Upper lobe of right lung (tissue), 1 donor: ENCODE results near the gene CASK. TPM values are rescaled to one million over a fixed set of nuclear protein-coding genes. Genes with fewer than 3 reads are reported as not detected.

Experiments
- ATAC-seq: fragments of 200-7000 bp; cut with Tn5 transposase; one replicate; pipeline ENCODE4 v1.9.1; 2020; ENCODE audit warnings: mild to moderate bottlenecking, moderate library complexity
- DNase-seq: peaks from one replicate; pipeline ENCODE4 v3.0.0-alpha.2; 2020
- H3K27ac ChIP-seq: fragments of 200-600 bp; one replicate; pipeline ENCODE4 v1.8.0; 2022
- H3K27me3 ChIP-seq: fragments of 200-600 bp; one replicate; pipeline ENCODE4 v1.8.0; 2022; ENCODE audit warnings: mild to moderate bottlenecking
- H3K36me3 ChIP-seq: fragments of 200-600 bp; one replicate; pipeline ENCODE4 v1.8.0; 2022
- H3K4me1 ChIP-seq: fragments of 200-600 bp; one replicate; pipeline ENCODE4 v1.8.0; 2022
- H3K4me3 ChIP-seq: fragments of 200-600 bp; one replicate; pipeline ENCODE4 v1.8.0; 2022; ENCODE audit warnings: mild to moderate bottlenecking
- H3K9me3 ChIP-seq: fragments of 200-600 bp; one replicate; pipeline ENCODE4 v1.8.0; 2022
- CTCF ChIP-seq: fragments of 200-600 bp; IDR thresholded peaks from one replicate; pipeline ENCODE4 v1.8.0; 2022; ENCODE audit warnings: antibody characterized with exemption
- intact Hi-C: fragments of 100-400 bp; cut with DNase I; formaldehyde crosslinking; loops from one replicate; pipeline ENCODE4 v1.11.0; 2022
- long read RNA-seq: library from polyadenylated mRNA; unstranded; transcript quantifications from one replicate; pipeline ENCODE4 v2.0.0, GENCODE V29; 2021
- total RNA-seq: library from RNA; stranded (reverse); fragmentation: NEBNext Ultra II Directional; extraction: Animal tissue kit (Norgen Biotek cat#: 25700); gene quantifications from one replicate; pipeline ENCODE4 v1.2.1, GENCODE V29; 2021
- donor health status: DM: no; HTN: yes; CAD: no; lungs with severe emphysema.

Gene CASK
- total RNA-seq, result 60.4 TPM
- long read RNA-seq, full-length matches to known transcripts, result 26 of 50 reads
- long read RNA-seq, partial matches to known transcripts, result 5 of 50 reads
- long read RNA-seq, other reads (novel, unspliced or antisense), result 19 of 50 reads

GRCh38 chrX:41923211-41923977 lies at the start of gene CASK:
CASK (minus strand) TSS chrX:41923554; CDS start chrX:41922988, 566 bp downstream.
- H3K36me3 ChIP-seq, result no peaks in the 10 kb centered on the region
- no peaks in the 10 kb centered on the region for H3K27me3 ChIP-seq
- H3K9me3 ChIP-seq, result no peaks in the 10 kb centered on the region
- peak within 1 kb of the TSS; percentile 63 for H3K4me3 ChIP-seq
- H3K27ac ChIP-seq, result peak within 1 kb of the TSS; percentile 81
- no peak for TF ChIP-seq CTCF
- ATAC-seq (peak; percentile 99), DNase-seq (peak; percentile 96)
- intact Hi-C loops, result no loop called here
- peaks cover 3% of the 10 kb centered on the region for H3K4me1 ChIP-seq

DNA sequence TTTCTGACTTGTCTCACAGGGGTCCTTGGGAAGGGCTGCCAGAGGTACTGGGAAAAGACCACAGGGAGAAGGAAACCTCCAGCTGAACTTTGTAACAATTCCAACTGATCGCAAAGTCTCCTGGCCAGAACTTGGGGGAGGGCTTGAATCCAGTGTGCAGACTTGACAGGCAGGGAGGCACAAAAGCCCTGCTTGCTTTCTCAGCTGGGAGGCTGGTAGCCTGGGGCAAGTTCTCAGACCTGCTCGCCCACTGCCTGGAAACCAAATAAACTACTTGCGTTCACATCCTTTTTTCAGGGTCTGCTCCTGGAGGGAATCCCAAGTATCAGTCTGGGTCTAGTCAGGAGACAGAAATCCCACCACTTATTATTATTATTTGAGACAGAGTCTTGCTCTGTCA lies 48.0 kb upstream of the CASK start:
- Histone ChIP-seq H3K4me1 (no peaks in the 10 kb centered on the region), H3K9me3 (no peaks in the 10 kb centered on the region), H3K27me3 (no peaks in the 10 kb centered on the region), H3K36me3 (no peaks in the 10 kb centered on the region), H3K27ac (no peak overlapping the region), H3K4me3 (no peak overlapping the region)
- TF ChIP-seq CTCF, result no peak
- ATAC-seq (no peak), DNase-seq (no peak)
- intact Hi-C loops, result no loop called here

- ATAC-seq (no peak), DNase-seq (no peak)
- TF ChIP-seq CTCF, result no peak
- Histone ChIP-seq H3K27me3 (no peaks in the 10 kb centered on the region), H3K9me3 (no peaks in the 10 kb centered on the region), H3K27ac (no peak overlapping the region), H3K4me3 (no peak overlapping the region), H3K4me1 (no peaks in the 10 kb centered on the region), H3K36me3 (no peaks in the 10 kb centered on the region)
- intact Hi-C loops, result no loop called here
Measured at GRCh38 chrX:41970419-41970818, 47.1 kb upstream of the CASK start.

- H3K4me3 ChIP-seq, result no peak overlapping the region
- TF ChIP-seq CTCF, result no peak
- DNase-seq (no peak), ATAC-seq (no peak)
- no peaks in the 10 kb centered on the region for H3K36me3 ChIP-seq
- no peaks in the 10 kb centered on the region for H3K9me3 ChIP-seq
- no peak overlapping the region for H3K27ac ChIP-seq
- no peaks in the 10 kb centered on the region for H3K4me1 ChIP-seq
- intact Hi-C loops, result no loop called here
- H3K27me3 ChIP-seq, result no peaks in the 10 kb centered on the region
Measured at GRCh38 chrX:41963348-41963747, 40.0 kb upstream of the CASK start.

DNA sequence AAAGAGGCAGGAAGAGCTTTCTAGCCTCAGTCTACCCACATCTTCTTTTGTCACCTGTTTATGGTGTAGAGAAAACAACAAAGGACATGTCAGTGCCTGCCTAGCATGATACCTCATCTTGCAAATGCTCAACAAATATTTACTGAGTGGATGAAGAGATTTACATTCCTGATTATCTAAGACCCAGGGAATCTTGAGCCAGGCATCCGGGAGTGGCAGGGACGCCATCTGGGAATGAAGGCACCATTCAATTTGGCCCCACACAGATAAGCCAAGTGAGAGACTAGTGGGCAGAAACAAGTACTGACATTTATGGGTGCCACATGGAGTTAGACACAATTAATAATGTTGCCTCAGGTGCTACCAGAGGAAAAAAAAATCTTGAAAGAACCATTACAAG lies 36.8 kb upstream of the CASK start:
- no peaks in the 10 kb centered on the region for H3K4me1 ChIP-seq
- no peak for DNase-seq
- no peak overlapping the region for H3K27ac ChIP-seq
- intact Hi-C loops, result no loop called here
- H3K27me3 ChIP-seq, result no peaks in the 10 kb centered on the region
- no peaks in the 10 kb centered on the region for H3K36me3 ChIP-seq
- no peak for ATAC-seq
- H3K9me3 ChIP-seq, result no peaks in the 10 kb centered on the region
- H3K4me3 ChIP-seq, result no peak overlapping the region
- TF ChIP-seq CTCF, result no peak
